ENCODE data around the gene MYH15.

MYH15 gene

GRCh38 chr3:108510496-108510895 is at the start of gene MYH15:
Gene MYH15, minus strand, starts transcription at chr3:108510596. Its CDS starts 66 bp downstream, at chr3:108510530.
- in situ Hi-C loops (cut with MboI; ENCODE audit: low sequenced_read_pairs), result no loop called here

- in situ Hi-C loops (cut with MboI; ENCODE audit: low sequenced_read_pairs), result no loop called here
Observed at GRCh38 chr3:108555966-108556581, 45.7 kb upstream of the MYH15 start.

GRCh38 chr3:108554913-108555571 is 44.6 kb upstream of the MYH15 start:
- in situ Hi-C loops (cut with MboI; ENCODE audit: low sequenced_read_pairs), result no loop called here

GRCh38 chr3:108554229-108554628 is 43.8 kb upstream of the MYH15 start:
- in situ Hi-C loops (cut with MboI; ENCODE audit: low sequenced_read_pairs), result no loop called here

GRCh38 chr3:108552267-108553159 is 42.1 kb upstream of the MYH15 start:
- in situ Hi-C loops (cut with MboI; ENCODE audit: low sequenced_read_pairs), result no loop called here

DNA sequence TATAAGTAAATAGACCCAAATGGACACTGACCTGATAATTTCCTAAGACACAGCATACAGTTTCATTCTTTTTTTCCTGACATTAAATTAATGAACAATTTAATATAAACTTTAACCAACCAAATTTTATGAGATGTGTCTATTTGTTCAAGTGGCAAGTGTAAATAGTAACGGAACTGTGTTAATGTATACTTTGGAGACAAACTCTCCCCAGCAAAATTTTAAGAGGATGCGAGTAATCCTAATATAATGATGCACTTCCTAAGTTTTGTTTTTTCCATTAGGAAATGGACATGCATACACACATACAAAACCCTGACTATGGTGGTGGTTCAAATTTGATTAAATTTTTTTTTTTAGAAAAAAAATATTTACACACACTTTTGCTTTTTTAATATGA is 38.5 kb upstream of the MYH15 start:
- in situ Hi-C loops (cut with MboI; ENCODE audit: low sequenced_read_pairs), result no loop called here

GRCh38 chr3:108548304-108548703 is 37.9 kb upstream of the MYH15 start:
- in situ Hi-C loops (cut with MboI; ENCODE audit: low sequenced_read_pairs), result no loop called here

DNA sequence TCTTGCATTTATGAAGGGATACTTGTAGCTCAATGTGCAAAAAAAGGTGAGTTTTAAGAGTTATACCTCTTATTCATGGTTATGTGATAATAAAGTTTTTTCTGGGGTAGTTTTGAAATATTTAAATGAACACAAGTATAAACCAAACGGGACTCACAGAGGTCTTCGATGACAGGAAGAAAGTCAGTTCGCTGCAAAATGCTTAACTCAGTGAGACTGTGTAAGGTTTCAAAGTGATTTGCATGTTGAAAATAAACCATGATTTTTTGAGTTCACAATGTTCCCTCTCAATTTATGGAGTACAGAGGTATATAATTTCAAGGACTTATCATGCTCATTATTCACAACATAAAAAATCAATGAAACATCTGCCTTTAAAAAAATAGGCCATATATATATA is 36.3 kb upstream of the MYH15 start:
- in situ Hi-C loops (cut with MboI; ENCODE audit: low sequenced_read_pairs), result no loop called here

DNA sequence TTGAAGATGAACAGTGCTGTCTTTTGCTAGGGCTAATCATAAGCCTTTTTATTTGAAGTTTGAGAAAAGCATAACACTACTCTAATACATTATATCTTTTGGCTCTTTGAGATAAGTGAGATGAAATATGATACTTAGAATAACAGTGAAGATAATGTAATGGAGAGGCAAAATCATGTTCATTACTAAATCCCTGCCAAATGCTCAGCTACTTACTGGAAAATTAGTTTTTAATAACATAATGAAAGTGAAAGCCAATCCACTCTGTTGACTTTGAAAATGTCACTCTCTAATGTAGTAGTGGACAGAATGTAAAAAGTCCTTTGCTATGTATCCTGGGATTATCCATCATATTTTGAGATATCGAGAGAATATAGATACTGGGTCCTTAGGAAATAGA is 35.9 kb upstream of the MYH15 start:
- in situ Hi-C loops (cut with MboI; ENCODE audit: low sequenced_read_pairs), result no loop called here

- in situ Hi-C loops (cut with MboI; ENCODE audit: low sequenced_read_pairs), result no loop called here
Observed at GRCh38 chr3:108538083-108538482, 27.7 kb upstream of the MYH15 start.

- in situ Hi-C loops (cut with MboI; ENCODE audit: low sequenced_read_pairs), result no loop called here
Observed at GRCh38 chr3:108528459-108529252, 18.3 kb upstream of the MYH15 start.

DNA sequence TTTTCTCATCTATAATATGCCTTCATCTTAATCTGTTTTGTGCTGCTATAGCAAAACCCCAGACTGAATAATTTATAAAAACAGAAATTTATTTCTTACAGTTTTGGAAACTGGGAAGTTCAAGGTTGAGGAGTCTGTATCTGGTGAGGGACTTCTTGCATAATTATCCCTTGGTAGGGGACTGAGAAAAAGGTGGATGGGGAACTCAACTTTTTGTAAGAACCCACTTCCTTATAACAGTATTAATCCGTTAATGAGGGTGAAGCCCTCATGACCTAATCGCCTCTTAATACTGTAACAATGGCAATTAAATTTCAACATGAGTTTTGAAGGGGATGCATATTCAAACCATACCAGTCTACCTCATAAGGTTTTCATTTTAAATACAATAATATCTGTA is 17.4 kb upstream of the MYH15 start:
- in situ Hi-C loops (cut with MboI; ENCODE audit: low sequenced_read_pairs), result no loop called here

DNA sequence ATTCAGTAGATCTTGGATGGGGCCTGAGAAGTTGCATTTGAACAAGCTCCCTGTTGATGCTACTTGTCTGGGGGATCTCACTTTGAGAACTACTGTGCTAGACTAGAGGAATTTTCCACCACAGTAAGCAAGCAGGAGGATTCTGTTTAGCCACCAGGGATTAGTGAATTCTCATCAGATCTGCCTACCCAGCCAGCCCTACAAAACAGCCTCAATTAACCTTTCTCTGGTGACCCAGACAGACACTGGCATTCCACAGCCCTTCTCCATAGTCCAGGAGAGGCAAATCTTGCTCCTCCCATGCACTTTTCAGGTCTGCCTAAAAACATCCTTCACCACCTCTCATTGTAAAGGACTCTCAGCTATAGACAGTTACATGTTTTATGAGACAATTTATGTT is 16.7 kb upstream of the MYH15 start:
- in situ Hi-C loops (cut with MboI; ENCODE audit: low sequenced_read_pairs), result no loop called here

DNA sequence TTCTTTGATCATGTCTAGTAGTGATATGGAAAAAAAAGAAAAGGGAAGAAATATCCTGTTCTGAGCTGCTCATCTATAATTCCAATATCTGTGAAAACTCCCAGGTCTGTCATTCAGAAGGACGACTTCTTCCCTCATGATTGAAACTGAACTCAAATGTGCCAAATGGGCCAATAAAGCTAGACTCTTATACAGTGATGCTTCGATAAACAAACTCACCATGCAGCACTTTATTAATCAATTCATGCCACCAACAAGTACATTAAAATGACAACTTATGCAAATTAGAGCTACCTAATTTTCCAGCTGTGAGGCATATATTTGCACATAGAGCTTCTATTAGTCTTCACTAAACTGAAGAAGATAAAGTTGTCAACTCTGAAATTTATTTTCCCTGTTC is 15.6 kb upstream of the MYH15 start:
- in situ Hi-C loops (cut with MboI; ENCODE audit: low sequenced_read_pairs), result no loop called here

DNA sequence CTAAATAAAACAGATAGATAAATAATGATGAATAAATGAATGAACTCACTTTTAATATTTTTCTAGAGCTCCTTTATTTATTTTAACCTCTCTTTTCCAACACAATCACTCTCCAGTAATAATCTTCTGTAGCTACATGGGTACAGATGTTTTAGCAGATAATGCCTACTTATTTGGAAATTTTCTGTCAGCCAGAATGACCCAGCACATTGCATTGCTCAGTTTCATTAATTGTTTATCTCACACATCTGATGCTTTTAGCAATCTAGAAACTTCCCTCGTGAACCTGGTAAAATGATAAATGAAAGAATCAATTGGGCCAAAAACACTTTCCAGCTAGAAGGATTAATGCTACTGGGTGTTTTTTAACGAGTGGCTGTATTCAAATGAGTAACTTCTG is 14.9 kb upstream of the MYH15 start:
- in situ Hi-C loops (cut with MboI; ENCODE audit: low sequenced_read_pairs), result no loop called here

DNA sequence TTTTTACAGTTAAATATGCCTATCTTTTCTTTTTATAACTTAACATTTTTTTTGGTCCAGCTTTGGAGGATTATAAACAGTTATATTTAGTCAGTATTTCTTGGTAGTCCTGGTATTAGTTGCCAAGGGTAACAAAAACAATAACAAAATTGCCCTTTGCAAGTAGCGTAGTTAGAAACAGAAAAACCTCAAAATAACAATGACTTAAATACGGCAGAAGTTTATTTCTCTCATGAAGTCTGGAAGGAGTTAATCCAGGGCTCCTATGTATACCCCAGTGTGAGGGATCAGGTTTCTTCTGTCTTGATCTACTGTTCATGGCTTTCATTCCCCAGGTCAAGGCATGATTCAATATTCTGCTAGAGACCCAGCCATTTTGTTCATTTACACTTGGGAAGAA is 14.1 kb upstream of the MYH15 start:
- in situ Hi-C loops (cut with MboI; ENCODE audit: low sequenced_read_pairs), result no loop called here

GRCh38 chr3:108518895-108519294 is 8.5 kb upstream of the MYH15 start:
- in situ Hi-C loops (cut with MboI; ENCODE audit: low sequenced_read_pairs), result no loop called here

DNA sequence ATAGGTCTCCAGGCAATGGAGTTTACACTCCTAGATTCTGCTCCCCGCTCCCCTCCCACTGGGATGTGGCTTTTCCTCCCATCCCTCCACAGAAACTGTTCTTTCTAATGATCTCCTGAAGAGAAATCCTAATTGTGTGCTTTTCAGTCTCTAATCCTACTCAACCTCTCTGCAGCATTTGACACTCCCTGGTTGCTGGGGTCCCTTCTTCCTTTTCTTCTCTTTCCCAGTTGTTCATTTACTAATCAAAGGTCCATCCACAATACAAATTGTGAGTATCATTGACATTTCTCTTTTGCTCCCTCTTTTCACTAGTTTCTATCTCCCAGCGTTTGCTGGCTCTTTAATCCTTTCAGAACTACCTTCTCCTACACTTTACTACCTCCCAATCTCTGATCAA is 6.5 kb upstream of the MYH15 start:
- in situ Hi-C loops (cut with MboI; ENCODE audit: low sequenced_read_pairs), result no loop called here

DNA sequence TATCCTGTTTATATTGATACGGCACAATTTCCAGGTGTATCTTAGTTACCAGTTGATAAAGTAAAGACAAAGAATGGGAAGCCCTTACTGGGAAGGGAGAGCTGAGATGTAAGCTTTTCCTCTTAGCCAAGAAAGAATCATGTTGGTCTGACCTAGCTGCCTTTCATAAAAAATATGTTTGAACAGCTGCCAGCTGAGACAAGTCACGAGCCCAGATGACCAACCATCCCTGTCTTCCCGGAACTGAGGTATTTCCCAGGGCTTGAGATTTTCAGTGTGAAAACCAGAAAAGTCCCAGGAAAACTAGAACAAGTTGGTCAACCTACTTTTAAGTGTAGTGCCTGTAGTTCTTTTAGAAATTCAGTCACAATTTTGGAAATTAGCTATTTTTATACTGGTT is 3.6 kb upstream of the MYH15 start:
- in situ Hi-C loops (cut with MboI; ENCODE audit: low sequenced_read_pairs), result no loop called here

GRCh38 chr3:108512671-108513070 is 2.3 kb upstream of the MYH15 start:
- in situ Hi-C loops (cut with MboI; ENCODE audit: low sequenced_read_pairs), result no loop called here

DNA sequence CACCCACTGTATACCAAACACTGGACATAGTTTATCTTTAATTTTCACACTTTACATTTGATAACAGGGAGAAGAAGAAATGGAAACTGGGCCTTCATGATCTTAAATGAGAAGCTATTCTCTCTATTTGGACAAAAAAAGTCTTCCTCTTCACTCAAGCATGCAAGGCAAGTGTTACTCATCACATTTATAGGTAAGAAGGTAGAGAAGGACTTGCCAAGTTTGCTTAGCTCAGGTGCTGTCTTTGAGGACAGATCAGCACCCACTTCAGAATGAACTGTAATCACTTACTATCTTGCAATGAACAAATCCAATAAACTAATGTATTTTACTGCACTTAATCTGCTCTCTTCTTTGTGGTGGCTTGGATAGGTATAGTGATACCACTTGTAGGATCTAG is 1.1 kb upstream of the MYH15 start:
- in situ Hi-C loops (cut with MboI; ENCODE audit: low sequenced_read_pairs), result no loop called here
